WERI-Rb-1 (cell line): ENCODE data around the gene ARMC2.
A peak's percentile ranks its signal among the peaks of the same experiment; 100 is the strongest.

ENCODE experiments used
- DNase-seq: peaks from one replicate; pipeline ENCODE4 v3.0.0-alpha.2; 2020
- H3K27ac ChIP-seq: fragments of 250-450 bp; sonication (Bioruptor Pico); 2 replicates; pipeline ENCODE4 v1.5.1; 2020; ENCODE audit warnings: mild to moderate bottlenecking, moderate library complexity
- H3K27me3 ChIP-seq: fragments of 250-450 bp; sonication (Bioruptor Pico); 2 replicates; pipeline ENCODE4 v1.5.1; 2021; ENCODE audit warnings: mild to moderate bottlenecking, low read depth, moderate library complexity; ENCODE audit not compliant: insufficient read depth, severe bottlenecking
- H3K36me3 ChIP-seq: fragments of 250-450 bp; sonication (Bioruptor Pico); 2 replicates; pipeline ENCODE4 v1.5.1; 2020; ENCODE audit warnings: mild to moderate bottlenecking, moderate library complexity
- H3K4me3 ChIP-seq: 2 replicates; pipeline ENCODE4 v1.5.1; 2011; ENCODE audit warnings: low read depth, mild to moderate bottlenecking, control low read depth, low read length
- H3K9me3 ChIP-seq: fragments of 250-450 bp; sonication (Bioruptor Pico); 2 replicates; pipeline ENCODE4 v1.5.1; 2021; ENCODE audit warnings: mild to moderate bottlenecking, moderate library complexity; ENCODE audit not compliant: severe bottlenecking
- CTCF ChIP-seq: IDR thresholded peaks from 2 replicates; pipeline ENCODE4 v1.5.1; 2011; ENCODE audit warnings: low read depth, mild to moderate bottlenecking, control low read depth, inconsistent platforms, low read length

Gene ARMC2

GRCh38 chr6:109007521-109007920, 159.3 kb downstream of the ARMC2 start:
- peak overlapping the region; percentile 80 for H3K4me3 ChIP-seq
- DNase-seq = no peak

GRCh38 chr6:109008054-109008453, 159.8 kb downstream of the ARMC2 start:
- no peaks in the 10 kb centered on the region for H3K27me3 ChIP-seq
- DNase-seq = no peak
- H3K27ac ChIP-seq = peak overlapping the region; percentile 96
- TF ChIP-seq CTCF = no peak
- H3K4me3 ChIP-seq = peak overlapping the region; percentile 80
- no peaks in the 10 kb centered on the region for H3K9me3 ChIP-seq
- peaks cover 3% of the 10 kb centered on the region for H3K36me3 ChIP-seq

More at GRCh38 chr6:109007521-109007920, 159.3 kb downstream of the ARMC2 start:
- TF ChIP-seq CTCF = no peak
- Histone ChIP-seq H3K36me3 (peaks cover 3% of the 10 kb centered on the region), H3K27me3 (no peaks in the 10 kb centered on the region), H3K27ac (peak overlapping the region; percentile 96), H3K9me3 (no peaks in the 10 kb centered on the region)

DNA sequence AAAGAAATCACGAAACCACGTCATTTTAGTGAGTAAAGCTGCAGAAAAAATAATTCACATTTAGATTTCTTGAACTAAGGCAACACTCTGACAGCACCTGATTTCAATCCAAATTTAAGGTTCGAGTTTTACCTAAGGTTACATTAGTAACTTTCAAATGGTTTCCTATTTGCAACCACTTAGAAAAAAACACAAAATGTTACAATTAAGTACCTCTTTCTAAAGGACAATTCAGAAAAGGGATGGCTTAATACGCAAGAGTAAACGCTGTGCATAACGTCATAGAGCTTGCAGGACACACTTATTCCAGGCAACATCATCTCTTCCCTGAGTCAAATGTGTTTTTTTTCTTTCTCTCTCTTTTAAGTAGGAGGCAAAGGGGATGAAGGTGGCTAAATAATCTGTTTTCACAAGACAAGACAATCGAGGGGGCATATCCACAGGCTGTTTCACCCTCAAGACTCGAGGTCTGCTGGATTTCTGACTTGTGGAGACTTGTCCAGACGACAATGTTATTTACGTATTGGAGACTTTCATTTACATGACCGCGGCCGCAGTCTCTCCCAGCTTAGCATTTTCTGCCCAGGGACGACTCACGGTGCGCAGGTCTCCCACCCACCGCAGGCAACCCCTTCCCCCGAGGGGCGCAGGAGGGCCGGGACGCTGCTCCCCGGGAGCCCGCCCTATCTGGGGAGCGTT, 160.5 kb downstream of the ARMC2 start:
- Histone ChIP-seq H3K4me3 (peak overlapping the region; percentile 80), H3K27ac (peak overlapping the region; percentile 96), H3K9me3 (no peaks in the 10 kb centered on the region), H3K27me3 (no peaks in the 10 kb centered on the region), H3K36me3 (peaks cover 3% of the 10 kb centered on the region)
- DNase-seq = peak; percentile 60
- TF ChIP-seq CTCF = no peak

DNA sequence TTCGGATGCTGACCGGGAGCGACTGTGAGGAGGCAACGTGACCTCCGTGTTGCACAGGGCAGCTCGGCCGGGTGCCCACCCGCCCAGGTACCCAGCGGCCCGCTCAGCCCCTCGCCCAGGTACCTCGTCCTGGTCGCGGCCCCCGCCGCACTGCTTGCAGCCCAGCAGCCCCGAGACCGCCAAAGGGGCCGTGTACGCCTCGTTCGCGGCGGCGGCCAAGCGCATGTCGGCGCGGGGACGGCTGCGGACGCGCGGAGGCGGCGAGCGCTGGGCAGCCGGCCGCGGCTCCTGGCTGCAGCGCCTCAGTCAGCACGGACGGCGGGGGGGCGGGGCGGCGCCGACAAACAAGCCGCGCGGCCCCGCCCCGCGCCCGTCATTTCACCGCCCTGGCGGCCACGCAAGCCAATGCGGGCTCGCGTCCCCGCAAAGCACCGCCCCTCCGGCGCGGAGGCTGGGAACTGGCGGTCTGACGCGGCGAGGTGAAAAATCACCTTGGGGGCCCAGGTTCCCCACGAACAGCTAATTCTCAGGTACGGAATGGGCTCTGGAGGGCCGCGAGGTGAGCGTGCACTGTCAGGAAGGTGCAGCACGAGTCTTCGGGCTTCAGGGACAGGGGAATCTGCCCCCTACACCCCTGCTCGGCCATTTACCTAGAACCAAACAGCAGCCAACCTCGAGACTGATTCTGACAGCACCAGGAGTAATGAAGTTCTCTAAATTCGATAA, 161.2 kb downstream of the ARMC2 start:
- Histone ChIP-seq H3K27ac (peak overlapping the region; percentile 96), H3K9me3 (no peaks in the 10 kb centered on the region), H3K4me3 (peak overlapping the region; percentile 80), H3K36me3 (peaks cover 3% of the 10 kb centered on the region), H3K27me3 (no peaks in the 10 kb centered on the region)
- DNase-seq = peak; percentile 93
- TF ChIP-seq CTCF = no peak

- peak overlapping the region; percentile 78 for H3K4me3 ChIP-seq
- no peaks in the 10 kb centered on the region for H3K9me3 ChIP-seq
- no peak for TF ChIP-seq CTCF
- no peak for DNase-seq
- H3K36me3 ChIP-seq = peaks cover 3% of the 10 kb centered on the region
- H3K27ac ChIP-seq = peak overlapping the region; percentile 96
- H3K27me3 ChIP-seq = no peaks in the 10 kb centered on the region
Measured at GRCh38 chr6:109009962-109010704, 161.9 kb downstream of the ARMC2 start.
